Spleen (tissue), 13 donors: ENCODE measurements around the gene JTB. TPM values are rescaled to one million over a fixed set of nuclear protein-coding genes. Genes with fewer than 3 reads are reported as not detected.

ENCODE experiments used
- DNase-seq: peaks from one replicate; pipeline ENCODE4 v3.0.0-alpha.2; 2020
- H3K27ac ChIP-seq, 8 donors: fragments of 200-600 bp; sonication (generic) in 7 of 8; 1 replicate in 4 of 8; 2 replicates in 4 of 8; pipeline versions ENCODE4 v1.5.0 to v1.8.0; 2016 to 2021; ENCODE audit warnings: inconsistent platforms in 4 of 8, mild to moderate bottlenecking in 4 of 8, moderate library complexity in 1 of 8
- H3K27me3 ChIP-seq, 7 donors: fragments of 200-600 bp; sonication (generic) in 6 of 7; replicated peaks in 1 of 7; 1 replicate in 4 of 7; 2 replicates in 3 of 7; pipeline versions ENCODE4 v1.5.0 to v1.8.0; 2016 to 2021; ENCODE audit warnings: inconsistent platforms in 3 of 7, mild to moderate bottlenecking in 1 of 7
- H3K36me3 ChIP-seq, 6 donors: fragments of 200-600 bp; sonication (generic) in 5 of 6; 1 replicate in 4 of 6; 2 replicates in 2 of 6; pipeline versions ENCODE4 v1.5.0 to v1.8.0; 2016 to 2021; ENCODE audit warnings: inconsistent platforms in 2 of 6
- H3K4me1 ChIP-seq, 6 donors: fragments of 200-600 bp; sonication (generic) in 5 of 6; 1 replicate in 3 of 6; 2 replicates in 3 of 6; pipeline versions ENCODE4 v1.5.0 to v1.8.0; 2016 to 2021; ENCODE audit warnings: inconsistent platforms in 3 of 6
- H3K4me3 ChIP-seq, 8 donors: fragments of 200-600 bp; sonication (generic) in 7 of 8; 1 replicate in 4 of 8; 2 replicates in 4 of 8; pipeline versions ENCODE4 v1.5.0 to v1.8.0; 2016 to 2021; ENCODE audit warnings: inconsistent platforms in 4 of 8, mild to moderate bottlenecking in 4 of 8, moderate library complexity in 2 of 8
- H3K9me3 ChIP-seq, 8 donors: fragments of 200-600 bp; sonication (generic) in 7 of 8; 1 replicate in 4 of 8; 2 replicates in 4 of 8; pipeline versions ENCODE4 v1.5.0 to v1.8.0; 2016 to 2021; ENCODE audit warnings: inconsistent platforms in 4 of 8
- POLR2A ChIP-seq, 3 donors: fragments of 450-650 bp; IDR thresholded peaks; one replicate each; pipeline ENCODE4 v1.5.1; 2017; ENCODE audit warnings: antibody characterized with exemption in 3 of 3, mild to moderate bottlenecking in 1 of 3
- POLR2AphosphoS5 ChIP-seq, 3 donors: sonication (generic); formaldehyde crosslinking; IDR thresholded peaks; one replicate each; pipeline ENCODE4 v1.5.1; 2017; ENCODE audit warnings: antibody characterized with exemption in 3 of 3
- WGBS, 5 donors: extraction: QIAGEN DNeasy Blood & Tissue Kit in 3 of 5; methylation state at CpG; one replicate each; pipeline versions ENCODE4 v1.1.5 to v1.1.7; 2013 to 2018; 5-methylcytosine and 5-hydroxymethylcytosine counted together
- intact Hi-C: fragments of 100-400 bp; cut with DNase I; formaldehyde crosslinking; loops from one replicate; pipeline ENCODE4 v1.15.0; 2023; ENCODE audit warnings: low total_unique reads
- long read RNA-seq, 2 donors: transcript quantifications; one replicate each; lab custom pipeline, GENCODE V29; 2026
- polyA plus RNA-seq, 3 donors: library from polyadenylated mRNA; stranded (reverse); fragments of 200-250 nt; gene quantifications; one replicate each; pipeline ENCODE4 v1.2.1, GENCODE V29; 2013
- total RNA-seq, 7 donors: library from RNA; depleted of rRNA in 3 of 7; stranded (reverse); fragments of >200 nt in 3 of 7; fragmentation: NEBNext Ultra II Directional in 4 of 7; extraction: Animal tissue kit (Norgen Biotek cat#: 25700) in 4 of 7; gene quantifications; one replicate each; pipeline versions ENCODE4 v1.1.0 to v1.2.1, GENCODE V29; 2016 to 2021
- TF ChIP-seq, protein P1 (sequence below), 11 experiments: fragments of 200-600 bp in 7 of 11; fragments of 450-650 bp in 4 of 11; sonication (generic) in 4 of 11; IDR thresholded peaks in 8 of 11; conservative IDR thresholded peaks in 3 of 11; 1 replicate in 7 of 11; 2 replicates in 4 of 11; pipeline versions ENCODE4 v1.4.0 to v1.8.0; 2016 to 2021; ENCODE audit warnings: antibody characterized with exemption in 11 of 11, inconsistent platforms in 4 of 11, mild to moderate bottlenecking in 1 of 11
- donor health status: healthy with polysubstance abuse.
- donor health status: DM: no; HTN: no; CAD: no; lungs with moderate emphysema.
- donor health status: DM: no; HTN: no; CAD: no.
- donor health status: Bipolar disorder and iron deficiency.
- donor health status: healthy.
- donor health status: DM: no; HTN: no; CAD: no.
- donor health status: DM: yes; HTN: yes; CAD: no.

JTB gene
- total RNA-seq (100 to 1,000 TPM in 5 of 7 donors, 10 to 100 TPM in 2; 97.9 to 222 (median 102) TPM), polyA plus RNA-seq (100 to 1,000 TPM; 184 to 243 (median 204) TPM)
- long read RNA-seq, donor 1, transcript JTB-201 (5 exons, 1,287 nt), result major isoform, 39 of 46 reads
- long read RNA-seq, donor 1, partial matches to known transcripts, result 6 of 46 reads
- long read RNA-seq, donor 1, other reads (novel, unspliced or antisense), result 0 of 46 reads
- long read RNA-seq, donor 2, transcript JTB-201 (5 exons, 1,287 nt), result major isoform, 50 of 53 reads
- long read RNA-seq, donor 2, partial matches to known transcripts, result 0 of 53 reads
- long read RNA-seq, donor 2, other reads (novel, unspliced or antisense), result 0 of 53 reads

DNA sequence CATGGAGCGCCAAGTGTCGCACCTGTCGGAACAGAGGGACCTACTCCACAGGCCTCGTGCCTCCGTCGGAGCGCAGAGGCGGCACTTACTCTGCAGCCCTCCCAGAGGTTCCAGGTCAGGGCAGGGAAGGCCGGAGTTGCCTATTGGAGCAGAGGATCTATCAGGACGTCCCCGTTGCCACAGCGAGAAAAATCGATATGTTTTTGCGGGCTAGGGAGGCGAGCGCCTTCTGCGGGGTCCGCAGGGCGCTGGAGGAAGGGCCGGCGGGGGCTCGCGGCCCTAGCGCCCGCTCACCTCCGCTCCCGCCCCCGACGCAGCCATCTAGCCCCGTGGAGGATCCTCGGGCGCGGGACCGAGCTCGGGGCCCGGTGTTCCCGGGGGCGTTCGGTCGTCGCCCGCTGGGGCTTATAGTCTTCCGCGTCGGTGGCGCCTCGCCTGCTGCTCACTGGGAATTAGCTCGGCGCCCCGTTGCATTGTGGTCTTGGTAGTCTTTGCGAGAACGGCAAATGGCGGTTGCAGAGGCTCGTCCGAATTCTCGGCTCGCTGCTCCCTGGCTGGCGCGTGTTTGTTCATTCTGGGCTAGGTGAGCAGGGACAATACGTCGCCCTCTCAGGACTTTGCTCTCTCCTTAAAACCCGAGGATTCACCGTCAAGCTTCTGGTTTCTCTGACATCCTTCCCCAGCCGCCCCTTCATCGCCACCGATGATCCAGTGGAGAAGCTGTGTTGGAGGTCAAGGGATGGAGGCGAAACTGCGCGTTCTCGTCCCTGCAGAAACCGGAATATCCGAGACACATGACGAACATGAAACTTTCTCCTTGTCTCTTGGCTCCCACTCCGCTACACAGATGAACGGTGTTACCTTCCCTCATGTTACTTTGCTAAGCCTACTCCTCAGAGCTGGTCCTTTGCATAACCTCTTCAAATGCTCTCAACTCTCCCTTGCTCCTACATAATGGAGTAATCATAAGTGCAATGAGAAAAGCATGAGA, at the start of gene JTB:
Gene JTB, minus strand, starts transcription at position 425 of the 991 bp plus-strand sequence. Its CDS starts 422 bp downstream, at position 3.
- peak; percentile 97 for DNase-seq
- TF ChIP-seq POLR2AphosphoS5 (IDR thresholded peaks at IDR 0.05), result peak; percentile 98
- TF ChIP-seq, protein P1, sequence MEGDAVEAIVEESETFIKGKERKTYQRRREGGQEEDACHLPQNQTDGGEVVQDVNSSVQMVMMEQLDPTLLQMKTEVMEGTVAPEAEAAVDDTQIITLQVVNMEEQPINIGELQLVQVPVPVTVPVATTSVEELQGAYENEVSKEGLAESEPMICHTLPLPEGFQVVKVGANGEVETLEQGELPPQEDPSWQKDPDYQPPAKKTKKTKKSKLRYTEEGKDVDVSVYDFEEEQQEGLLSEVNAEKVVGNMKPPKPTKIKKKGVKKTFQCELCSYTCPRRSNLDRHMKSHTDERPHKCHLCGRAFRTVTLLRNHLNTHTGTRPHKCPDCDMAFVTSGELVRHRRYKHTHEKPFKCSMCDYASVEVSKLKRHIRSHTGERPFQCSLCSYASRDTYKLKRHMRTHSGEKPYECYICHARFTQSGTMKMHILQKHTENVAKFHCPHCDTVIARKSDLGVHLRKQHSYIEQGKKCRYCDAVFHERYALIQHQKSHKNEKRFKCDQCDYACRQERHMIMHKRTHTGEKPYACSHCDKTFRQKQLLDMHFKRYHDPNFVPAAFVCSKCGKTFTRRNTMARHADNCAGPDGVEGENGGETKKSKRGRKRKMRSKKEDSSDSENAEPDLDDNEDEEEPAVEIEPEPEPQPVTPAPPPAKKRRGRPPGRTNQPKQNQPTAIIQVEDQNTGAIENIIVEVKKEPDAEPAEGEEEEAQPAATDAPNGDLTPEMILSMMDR (IDR thresholded peaks at IDR 0.05 in 8 of 11, conservative IDR thresholded peaks at IDR 0.05 in 3 of 11), result peak in 3 of 11 experiments; percentile 21 to 43 (median 28)
- peak in 2 of 3 donors; percentile 52 to 89 for TF ChIP-seq POLR2A (IDR thresholded peaks at IDR 0.05)
- Histone ChIP-seq H3K9me3 (no peaks in the 10 kb centered on the region), H3K27ac (peak within 1 kb of the TSS; percentile 91 to 98 (median 94)), H3K4me3 (peak within 1 kb of the TSS; percentile 84 to 98 (median 94)), H3K4me1 (peaks cover 20 to 78% (median 51%) of the 10 kb centered on the region in 6 donors), H3K27me3 (no peaks in the 10 kb centered on the region), H3K36me3 (peaks cover 0 to 58% (median 32%) of the 10 kb centered on the region in 6 donors)
- intact Hi-C loops, result no loop called here
- 0 to 1% (median 1%) methylated on average over 40 to 75 of the region's 75 CpGs for WGBS, 5 donors

DNA sequence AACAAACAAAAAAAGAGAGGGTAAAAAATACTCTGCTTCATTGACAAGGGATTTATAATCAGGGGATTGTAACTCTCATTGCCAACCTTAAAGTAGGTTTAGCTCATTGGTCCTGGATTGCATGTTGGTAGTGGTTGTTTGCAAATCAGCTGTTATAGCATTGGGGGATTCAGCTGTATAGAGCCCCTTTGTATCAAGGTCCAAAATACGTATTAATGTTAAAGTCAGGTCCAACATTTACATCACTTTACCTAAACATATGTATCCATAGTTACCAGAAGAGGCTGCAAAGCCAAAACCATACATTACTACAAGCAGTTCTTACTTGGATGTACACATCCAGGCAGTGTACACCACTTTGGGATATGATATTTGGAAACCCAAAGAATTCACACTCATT, 42.5 kb upstream of the JTB start:
- intact Hi-C loops, result loop anchor here (10.0 kb wide), 1 partner anchor 125 kb away; no protein-coding TSS in a partner anchor

DNA sequence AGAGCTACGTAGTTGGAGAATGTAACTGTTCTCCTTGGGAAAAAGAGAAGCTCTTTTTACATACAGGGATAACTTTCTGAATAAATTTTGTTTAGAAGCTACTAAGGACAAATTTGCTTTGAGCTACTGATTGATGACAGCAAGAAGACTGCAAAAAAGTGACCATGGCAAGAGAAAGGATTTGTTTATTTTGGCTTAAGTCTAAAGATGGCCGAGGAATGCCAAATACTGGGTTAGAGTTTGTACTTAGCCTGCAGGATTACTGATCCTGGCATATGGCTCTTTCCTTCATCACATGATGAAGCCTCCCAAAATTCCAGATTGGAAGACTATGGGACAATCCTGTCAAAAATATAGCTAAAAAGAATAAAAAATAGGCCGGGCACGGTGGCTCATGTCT, 41.8 kb upstream of the JTB start:
- H3K36me3 ChIP-seq, result no peaks in the 10 kb centered on the region
- H3K4me3 ChIP-seq, result no peak overlapping the region
- no peak for TF ChIP-seq POLR2AphosphoS5 (IDR thresholded peaks at IDR 0.05)
- no peak for TF ChIP-seq POLR2A (IDR thresholded peaks at IDR 0.05)
- TF ChIP-seq, protein P1 (IDR thresholded peaks at IDR 0.05 in 8 of 11, conservative IDR thresholded peaks at IDR 0.05 in 3 of 11), result no peak
- H3K27ac ChIP-seq, result no peak overlapping the region
- H3K27me3 ChIP-seq, result no peaks in the 10 kb centered on the region
- intact Hi-C loops, result loop anchor here (10.0 kb wide), 1 partner anchor 126 kb away; no protein-coding TSS in a partner anchor
- 88 to 98% (median 93%) methylated on average over 4 of the region's 4 CpGs for WGBS, 5 donors
- no peaks in the 10 kb centered on the region for H3K4me1 ChIP-seq
- DNase-seq, result no peak
- H3K9me3 ChIP-seq, result no peaks in the 10 kb centered on the region

More for the DNA sequence above, 42.5 kb upstream of the JTB start:
- 82 to 95% (median 88%) methylated on average over 1 of the region's 1 CpG for WGBS, 5 donors
- H3K36me3 ChIP-seq, result no peaks in the 10 kb centered on the region
- H3K9me3 ChIP-seq, result no peaks in the 10 kb centered on the region
- no peaks in the 10 kb centered on the region for H3K4me1 ChIP-seq
- no peak overlapping the region for H3K4me3 ChIP-seq
- DNase-seq, result no peak
- H3K27me3 ChIP-seq, result no peaks in the 10 kb centered on the region
- no peak overlapping the region for H3K27ac ChIP-seq
- TF ChIP-seq POLR2A (IDR thresholded peaks at IDR 0.05), result no peak
- TF ChIP-seq POLR2AphosphoS5 (IDR thresholded peaks at IDR 0.05), result no peak
- TF ChIP-seq, protein P1 (IDR thresholded peaks at IDR 0.05 in 8 of 11, conservative IDR thresholded peaks at IDR 0.05 in 3 of 11), result no peak
